Right lobe of liver (tissue), 4 donors: ENCODE data around the gene IL17B.

Source experiments
- CTCF ChIP-seq, 4 donors: fragments of 200-600 bp in 3 of 4; fragments of 450-650 bp in 1 of 4; IDR thresholded peaks; one replicate each; pipeline versions ENCODE4 v1.5.1 to v1.8.0; 2016 to 2022; ENCODE audit warnings: antibody characterized with exemption in 4 of 4, mild to moderate bottlenecking in 2 of 4
- POLR2A ChIP-seq: fragments of 450-650 bp; IDR thresholded peaks from one replicate; pipeline ENCODE4 v1.6.1; 2017; ENCODE audit warnings: antibody characterized with exemption, mild to moderate bottlenecking
- donor health status: DM: no; HTN: no; CAD: no.
- donor health status: DM: no; HTN: no; CAD: no.
- donor health status: DM: no; HTN: yes; CAD: no.

- TF ChIP-seq CTCF (IDR thresholded peaks at IDR 0.05) (no peak), POLR2A (no peak)
Measured at GRCh38 chr5:149325894-149326293, 53.2 kb downstream of the IL17B start.
